ENCODE measurements around the gene KCNK1.

The KCNK1 gene

GRCh38 chr1:233718057-233718456 lies 104.2 kb downstream of the KCNK1 start:
- in situ Hi-C loops (cut with HindIII; ENCODE audit: low sequenced_read_pairs): no loop called here
- TF ChIP-seq CTCF (IDR thresholded peaks at IDR 0.05; ENCODE audit: low read depth, low read length): no peak
- H3K4me3 ChIP-seq (ENCODE audit: low read depth, low read length): no peak overlapping the region
- no peak for DNase-seq (ENCODE audit: low read depth, low spot score)

GRCh38 chr1:233719655-233720341 lies 105.9 kb downstream of the KCNK1 start:
- no peak for TF ChIP-seq CTCF (IDR thresholded peaks at IDR 0.05; ENCODE audit: low read depth, low read length)
- no peak for DNase-seq (ENCODE audit: low read depth, low spot score)
- no peak overlapping the region for H3K4me3 ChIP-seq (ENCODE audit: low read depth, low read length)
- in situ Hi-C loops (cut with HindIII; ENCODE audit: low sequenced_read_pairs): no loop called here

GRCh38 chr1:233721004-233721595 lies 107.2 kb downstream of the KCNK1 start:
- no peak overlapping the region for H3K4me3 ChIP-seq (ENCODE audit: low read depth, low read length)
- DNase-seq (ENCODE audit: low read depth, low spot score): no peak
- TF ChIP-seq CTCF (IDR thresholded peaks at IDR 0.05; ENCODE audit: low read depth, low read length): no peak
- in situ Hi-C loops (cut with HindIII; ENCODE audit: low sequenced_read_pairs): no loop called here
